NT2/D1 (cell line): Measurements from ENCODE around the gene DNAJB1.

ENCODE experiments used
- SUZ12 ChIP-seq: IDR thresholded peaks from 2 replicates; pipeline ENCODE4 v1.6.1; 2011; ENCODE audit not compliant: insufficient read length, insufficient read depth; ENCODE audit errors: extremely low read depth
- YY1 ChIP-seq: IDR thresholded peaks from 2 replicates; pipeline ENCODE4 v1.6.1; 2011; ENCODE audit not compliant: insufficient read length, insufficient read depth

GRCh38 chr19:14529254-14530004 lies 11.2 kb upstream of the DNAJB1 start, which contains the start of gene TECR:
- no peak for TF ChIP-seq YY1
- TF ChIP-seq SUZ12: no peak
